A549 (cell line): ENCODE measurements around the gene ANXA3.

ENCODE experiments used
- RAD21 ChIP-seq, 2 experiments: fragments of >200 bp in 1 of 2; sonication (Bioruptor Twin) in 1 of 2; formaldehyde crosslinking in 1 of 2; IDR thresholded peaks in 1 of 2; conservative IDR thresholded peaks in 1 of 2; 2 replicates in 1 of 2; 3 replicates in 1 of 2; pipeline ENCODE4 v1.6.1; 2012 to 2018; ENCODE audit warnings: inconsistent platforms in 1 of 2
- TF ChIP-seq, protein P1 (sequence below): fragments of 450-650 bp; IDR thresholded peaks from 2 replicates; pipeline ENCODE4 v1.6.1; 2014; ENCODE audit warnings: antibody characterized with exemption

DNA sequence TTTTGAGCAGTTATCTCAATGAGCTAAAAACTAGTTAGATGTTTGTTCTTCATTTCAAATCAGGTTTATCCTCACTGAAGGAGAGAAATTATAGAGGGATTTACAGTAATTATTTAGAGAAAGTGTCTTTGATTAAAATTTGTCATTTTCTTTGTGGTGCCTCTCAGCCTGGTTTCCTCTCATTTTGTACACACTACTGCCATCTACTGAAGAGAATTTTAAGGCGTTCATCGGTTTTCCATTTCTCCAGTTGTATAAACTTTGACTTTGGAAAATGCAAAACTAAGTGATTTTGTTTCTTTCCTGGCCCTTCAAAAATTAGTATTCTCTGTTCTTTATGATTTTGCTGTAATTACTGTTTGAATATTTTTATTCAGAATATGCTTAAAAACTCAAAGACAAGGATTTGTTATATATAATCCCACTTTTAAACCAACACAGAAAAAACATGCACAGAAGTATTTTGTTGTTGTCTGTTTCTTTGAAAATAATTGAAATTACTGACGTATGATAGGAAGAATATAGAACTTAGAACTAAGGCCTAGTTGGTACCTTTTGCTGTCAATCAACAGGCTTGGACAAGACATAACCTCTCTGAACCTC lies 34.4 kb upstream of the ANXA3 start:
- TF ChIP-seq, protein P1, sequence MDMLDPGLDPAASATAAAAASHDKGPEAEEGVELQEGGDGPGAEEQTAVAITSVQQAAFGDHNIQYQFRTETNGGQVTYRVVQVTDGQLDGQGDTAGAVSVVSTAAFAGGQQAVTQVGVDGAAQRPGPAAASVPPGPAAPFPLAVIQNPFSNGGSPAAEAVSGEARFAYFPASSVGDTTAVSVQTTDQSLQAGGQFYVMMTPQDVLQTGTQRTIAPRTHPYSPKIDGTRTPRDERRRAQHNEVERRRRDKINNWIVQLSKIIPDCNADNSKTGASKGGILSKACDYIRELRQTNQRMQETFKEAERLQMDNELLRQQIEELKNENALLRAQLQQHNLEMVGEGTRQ = no peak
- TF ChIP-seq RAD21 (conservative IDR thresholded peaks at IDR 0.05 in 1 of 2, IDR thresholded peaks at IDR 0.05 in 1 of 2) = peak; percentile 69 to 79
